ENCODE results near the gene DLG1. TPM values are rescaled to one million over a fixed set of nuclear protein-coding genes. Genes with fewer than 3 reads are reported as not detected.

Gene DLG1
- total RNA-seq, 4 donors from 2014 or later: 71.4 to 90.4 (median 80.9) TPM

- Histone ChIP-seq H3K4me1 (peaks cover 0 to 26% (median 0%) of the 10 kb centered on the region in 3 donors), H3K9me3 (no peaks in the 10 kb centered on the region), H3K4me3 (no peak overlapping the region), H3K27ac (no peak overlapping the region), H3K27me3 (no peaks in the 10 kb centered on the region), H3K36me3 (peaks cover 0 to 10% of the 10 kb centered on the region in 2 donors)
- 55 to 68% methylated on average over 2 to 4 of the region's 4 CpGs for WGBS, 2 donors (ENCODE audit: low coverage in 1 of 2)
- TF ChIP-seq POLR2A (IDR thresholded peaks at IDR 0.05): no peak
- TF ChIP-seq POLR2AphosphoS5 (IDR thresholded peaks at IDR 0.05): no peak
- no peak for TF ChIP-seq EP300 (IDR thresholded peaks at IDR 0.05)
- TF ChIP-seq CTCF (IDR thresholded peaks at IDR 0.05): no peak
- ATAC-seq: no peak
These were observed 37.8 kb downstream of the DLG1 start for GRCh38 chr3:197260491-197261163.

GRCh38 chr3:197259096-197259495 is 39.3 kb downstream of the DLG1 start:
- 72 to 79% methylated on average over 2 of the region's 2 CpGs for whole genome bisulfite sequencing, 2 donors (ENCODE audit: low coverage in 1 of 2)

GRCh38 chr3:197258168-197258755 is 40.1 kb downstream of the DLG1 start:
- 60% methylated on average over 6 of the region's 6 CpGs for WGBS, 2 donors (ENCODE audit: low coverage in 1 of 2)
- Histone ChIP-seq H3K27ac (no peak overlapping the region), H3K36me3 (peaks cover 0 to 5% of the 10 kb centered on the region in 2 donors), H3K4me1 (peaks cover 0 to 20% (median 0%) of the 10 kb centered on the region in 3 donors), H3K9me3 (no peaks in the 10 kb centered on the region), H3K4me3 (no peak overlapping the region), H3K27me3 (no peaks in the 10 kb centered on the region)
- ATAC-seq: no peak
- TF ChIP-seq CTCF (IDR thresholded peaks at IDR 0.05): no peak
- TF ChIP-seq EP300 (IDR thresholded peaks at IDR 0.05): no peak
- TF ChIP-seq POLR2A (IDR thresholded peaks at IDR 0.05): no peak
- no peak for TF ChIP-seq POLR2AphosphoS5 (IDR thresholded peaks at IDR 0.05)

More at GRCh38 chr3:197259096-197259495, 39.3 kb downstream of the DLG1 start:
- H3K27ac ChIP-seq: no peak overlapping the region
- peaks cover 0 to 10% of the 10 kb centered on the region in 2 donors for H3K36me3 ChIP-seq
- H3K4me1 ChIP-seq: peaks cover 0 to 20% (median 0%) of the 10 kb centered on the region in 3 donors
- no peak for TF ChIP-seq CTCF (IDR thresholded peaks at IDR 0.05)
- TF ChIP-seq EP300 (IDR thresholded peaks at IDR 0.05): no peak
- TF ChIP-seq POLR2AphosphoS5 (IDR thresholded peaks at IDR 0.05): no peak
- TF ChIP-seq POLR2A (IDR thresholded peaks at IDR 0.05): no peak
- no peak overlapping the region for H3K4me3 ChIP-seq
- no peaks in the 10 kb centered on the region for H3K9me3 ChIP-seq
- no peaks in the 10 kb centered on the region for H3K27me3 ChIP-seq
- no peak for ATAC-seq

GRCh38 chr3:197257711-197258110 is 40.7 kb downstream of the DLG1 start:
- Histone ChIP-seq H3K27me3 (no peaks in the 10 kb centered on the region), H3K9me3 (no peaks in the 10 kb centered on the region), H3K4me3 (no peak overlapping the region), H3K36me3 (no peaks in the 10 kb centered on the region), H3K27ac (no peak overlapping the region), H3K4me1 (peaks cover 0 to 20% (median 0%) of the 10 kb centered on the region in 3 donors)
- no peak for ATAC-seq
- TF ChIP-seq POLR2AphosphoS5 (IDR thresholded peaks at IDR 0.05) (no peak), POLR2A (IDR thresholded peaks at IDR 0.05) (no peak), CTCF (IDR thresholded peaks at IDR 0.05) (no peak), EP300 (IDR thresholded peaks at IDR 0.05) (no peak)
- WGBS, 2 donors (ENCODE audit: low coverage in 1 of 2): 77 to 79% methylated on average over 5 of the region's 5 CpGs
